Activated CD8-positive, alpha-beta T cell treated with anti-CD3 and anti-CD28 coated beads for 36 hours (primary cell): ENCODE results near the gene MAP4K4. TPM values are rescaled to one million over a fixed set of nuclear protein-coding genes. Genes with fewer than 3 reads are reported as not detected.

Experiments used
- ATAC-seq: fragments of 200-7000 bp; cut with Tn5 transposase; one replicate; pipeline ENCODE4 v1.10.0; 2021; ENCODE audit warnings: mild to moderate bottlenecking, moderate library complexity
- CTCF ChIA-PET: fragments of 350-600 bp; sonication (Branson Sonifier 250); formaldehyde crosslinking; loops from one replicate; lab custom pipeline; 2021; ENCODE audit warnings: antibody characterized with exemption; lab: Charles Lee
- POLR2A ChIA-PET: fragments of 350-600 bp; sonication (Branson Sonifier 250); formaldehyde crosslinking; loops from one replicate; lab custom pipeline; 2021; ENCODE audit warnings: antibody characterized with exemption; lab: Charles Lee
- DNase-seq: peaks from one replicate; pipeline ENCODE4 v3.0.0-alpha.2; 2020
- H3K27ac Mint-ChIP-seq: one replicate; pipeline ENCODE4 v1.8.0; 2021; ENCODE audit warnings: mild to moderate bottlenecking, mixed read lengths
- H3K27me3 Mint-ChIP-seq: one replicate; pipeline ENCODE4 v1.8.0; 2021; ENCODE audit warnings: mixed read lengths
- H3K36me3 Mint-ChIP-seq: one replicate; pipeline ENCODE4 v1.8.0; 2021; ENCODE audit warnings: low read depth, mixed read lengths
- H3K4me1 Mint-ChIP-seq: one replicate; pipeline ENCODE4 v1.8.0; 2021; ENCODE audit warnings: low read depth, mixed read lengths
- H3K4me3 Mint-ChIP-seq: one replicate; pipeline ENCODE4 v1.8.0; 2021; ENCODE audit warnings: mild to moderate bottlenecking, moderate library complexity, mixed read lengths
- H3K9me3 Mint-ChIP-seq: one replicate; pipeline ENCODE4 v1.8.0; 2021; ENCODE audit warnings: mixed read lengths
- CTCF ChIP-seq: fragments of 200-600 bp; IDR thresholded peaks from one replicate; pipeline ENCODE4 v1.8.0; 2022; ENCODE audit warnings: antibody characterized with exemption, mild to moderate bottlenecking
- intact Hi-C: fragments of 100-400 bp; cut with micrococcal nuclease; formaldehyde crosslinking; loops from one replicate; pipeline ENCODE4 v1.10.0; 2022
- total RNA-seq, 2 experiments: library from RNA; stranded (reverse); gene quantifications; one replicate each; pipeline ENCODE4 v1.2.3, GENCODE V29; 2021

MAP4K4 gene
- total RNA-seq, 2 experiments from 2014 or later = 26.3 to 27.3 TPM

DNA sequence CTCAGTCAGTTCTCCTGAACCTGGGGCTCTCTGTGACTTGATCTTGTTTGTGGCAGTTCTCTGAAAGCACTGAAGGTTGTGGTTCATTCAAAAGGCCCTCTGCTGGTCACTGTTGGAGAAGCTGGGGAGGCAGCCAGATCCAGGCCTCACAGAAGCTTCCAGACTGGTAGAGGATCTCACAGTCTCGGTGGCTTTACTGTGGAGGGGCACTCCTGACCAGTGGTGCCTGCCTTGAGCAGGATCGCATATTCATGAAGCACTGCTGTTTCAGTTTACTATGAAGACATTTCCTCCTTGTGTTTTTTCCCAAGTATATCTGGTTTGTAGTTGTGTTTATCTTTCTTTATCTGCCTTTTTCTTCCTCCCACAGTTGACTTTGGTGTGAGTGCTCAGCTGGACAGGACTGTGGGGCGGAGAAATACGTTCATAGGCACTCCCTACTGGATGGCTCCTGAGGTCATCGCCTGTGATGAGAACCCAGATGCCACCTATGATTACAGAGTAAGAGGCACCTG, 133.9 kb downstream of the MAP4K4 start:
- no peaks in the 10 kb centered on the region for H3K27me3 Mint-ChIP-seq
- no peaks in the 10 kb centered on the region for H3K9me3 Mint-ChIP-seq
- intact Hi-C loops = loop anchor here (2.0 kb wide), 1 partner anchor 413 kb away; no protein-coding TSS in a partner anchor
- peak overlapping the region; percentile 76 for H3K27ac Mint-ChIP-seq
- ChIA-PET CTCF (interaction anchor here (0.6 to 9.8 kb wide), 49 partner anchors 8 to 579 kb away, joined by 3 to 94 read pairs (median 5); partner anchors contain the start of genes CNOT11, MAP4K4 and RFX8), POLR2A (interaction anchor here (0.6 to 1.3 kb wide), 4 partner anchors 10 to 134 kb away, joined by 3 to 4 read pairs (median 3); partner anchors contain the start of gene MAP4K4)
- peak; percentile 80 for DNase-seq
- peak; percentile 68 for TF ChIP-seq CTCF
- no peak overlapping the region for H3K4me3 Mint-ChIP-seq
- peak; percentile 63 for ATAC-seq
- peaks cover 53% of the 10 kb centered on the region for H3K4me1 Mint-ChIP-seq
- H3K36me3 Mint-ChIP-seq = peaks cover 28% of the 10 kb centered on the region

DNA sequence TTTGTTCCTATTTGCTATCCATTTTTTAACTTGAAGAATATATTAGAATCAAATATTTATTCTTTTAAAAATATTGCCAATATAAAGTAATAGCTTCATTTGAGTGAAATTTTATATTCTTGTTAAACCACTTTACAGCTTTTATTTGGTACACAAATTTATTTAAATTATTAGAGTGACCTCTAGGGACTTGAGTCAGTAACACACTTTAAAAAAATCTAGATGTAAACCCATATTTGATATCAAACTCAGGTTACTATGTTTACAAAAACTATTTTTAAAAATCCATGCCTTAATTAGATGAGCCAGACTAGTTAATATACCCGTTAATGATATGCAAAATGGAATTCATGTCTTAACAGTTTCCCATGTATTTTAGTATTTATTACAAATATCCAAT, 134.6 kb downstream of the MAP4K4 start:
- TF ChIP-seq CTCF = peak; percentile 2
- Mint-ChIP-seq H3K27ac (no peak overlapping the region), H3K9me3 (no peaks in the 10 kb centered on the region), H3K4me3 (no peak overlapping the region), H3K36me3 (peaks cover 26% of the 10 kb centered on the region), H3K4me1 (peaks cover 45% of the 10 kb centered on the region), H3K27me3 (no peaks in the 10 kb centered on the region)
- ChIA-PET POLR2A (interaction anchor here (1.3 kb wide), 2 partner anchors 9 to 135 kb away, joined by 3 read pairs; partner anchors contain the start of gene MAP4K4), CTCF (interaction anchor here (0.7 to 9.8 kb wide), 32 partner anchors 9 to 580 kb away, joined by 3 to 94 read pairs (median 5); partner anchors contain the start of genes CNOT11, MAP4K4 and RFX8)
- DNase-seq (no peak), ATAC-seq (no peak)
- intact Hi-C loops = no loop called here

DNA sequence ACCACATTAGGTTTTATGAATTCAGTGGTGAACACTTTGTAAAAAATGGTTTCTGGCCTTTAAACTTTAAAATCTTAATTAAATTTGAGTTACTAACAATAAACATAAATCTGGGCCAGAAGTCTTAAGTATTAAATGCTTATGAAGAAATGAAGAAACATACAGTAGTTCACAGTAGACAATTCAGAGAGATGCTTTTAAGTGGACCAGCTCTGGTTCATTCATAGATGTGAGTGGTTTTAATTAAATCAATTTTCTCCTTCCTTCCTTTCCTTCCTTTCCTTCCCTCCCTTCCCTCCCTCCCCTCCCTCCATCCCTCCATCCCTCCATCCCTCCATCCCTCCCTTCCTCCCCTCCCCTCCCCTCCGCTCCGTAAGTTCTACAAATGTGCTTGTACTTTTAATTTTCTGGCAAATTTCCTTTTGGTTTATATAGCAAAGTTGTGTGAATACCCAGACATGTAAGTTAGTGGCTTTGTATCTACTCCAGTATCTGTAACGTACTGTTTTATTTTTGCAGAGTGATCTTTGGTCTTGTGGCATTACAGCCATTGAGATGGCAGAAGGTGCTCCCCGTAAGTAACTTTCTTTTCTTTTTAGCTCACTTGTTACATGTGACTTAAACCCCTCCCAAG, 136.5 kb downstream of the MAP4K4 start:
- ATAC-seq (no peak), DNase-seq (no peak)
- intact Hi-C loops = no loop called here
- TF ChIP-seq CTCF = no peak
- Mint-ChIP-seq H3K9me3 (no peaks in the 10 kb centered on the region), H3K4me3 (no peak overlapping the region), H3K27ac (no peak overlapping the region), H3K27me3 (no peaks in the 10 kb centered on the region), H3K36me3 (peaks cover 23% of the 10 kb centered on the region), H3K4me1 (peaks cover 27% of the 10 kb centered on the region)
- CTCF ChIA-PET = interaction anchor here (9.8 kb wide), 1 partner anchor 415 kb away, joined by 94 read pairs; no protein-coding TSS in a partner anchor
- POLR2A ChIA-PET = no interaction called here

DNA sequence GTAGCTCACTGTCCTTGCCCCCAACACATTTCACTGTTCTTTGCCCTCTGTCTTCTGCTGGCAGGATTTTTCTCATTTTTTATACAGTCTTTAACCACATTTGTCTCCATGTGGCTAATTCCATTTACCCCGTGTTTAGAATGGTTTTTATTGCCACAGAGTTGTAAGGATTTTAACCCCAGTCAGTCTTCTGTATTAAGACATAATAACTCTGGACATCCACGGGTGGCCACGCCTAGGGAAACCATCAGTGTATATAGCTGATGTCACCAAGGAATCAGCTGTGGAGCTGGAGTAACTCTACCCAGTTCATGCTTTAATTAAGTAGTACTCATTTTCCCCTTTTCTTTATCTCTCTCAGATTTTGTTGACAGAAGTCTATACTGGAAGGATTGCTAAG, 139.8 kb downstream of the MAP4K4 start:
- Mint-ChIP-seq H3K36me3 (peaks cover 14% of the 10 kb centered on the region), H3K27me3 (no peaks in the 10 kb centered on the region), H3K4me3 (no peak overlapping the region), H3K27ac (no peak overlapping the region), H3K9me3 (no peaks in the 10 kb centered on the region), H3K4me1 (peaks cover 10% of the 10 kb centered on the region)
- intact Hi-C loops = no loop called here
- TF ChIP-seq CTCF = no peak
- POLR2A ChIA-PET = no interaction called here
- no peak for ATAC-seq
- DNase-seq = no peak
- CTCF ChIA-PET = interaction anchor here (1.0 to 1.2 kb wide), 2 partner anchors 10 to 47 kb away, joined by 3 read pairs; no protein-coding TSS in a partner anchor
